Activated T-helper 1 cell treated with Interleukin-2 at 50 U/mL for 16 hours (primary cell): ENCODE results near the gene AGA.

ENCODE experiments used
- DNase-seq: peaks from one replicate; pipeline ENCODE4 v3.0.0-alpha.2; 2020; ENCODE audit warnings: low read depth

Gene AGA

GRCh38 chr4:177446586-177446985 is 4.3 kb upstream of the AGA start:
- DNase-seq, result no peak

- no peak for DNase-seq
Measured at GRCh38 chr4:177444911-177445736, 2.9 kb upstream of the AGA start.

GRCh38 chr4:177441061-177441802 is 1.0 kb downstream of the AGA start:
- DNase-seq, result no peak

- no peak for DNase-seq
Measured at GRCh38 chr4:177436456-177436855, 5.8 kb downstream of the AGA start.

GRCh38 chr4:177434667-177435066 is 7.6 kb downstream of the AGA start:
- no peak for DNase-seq

- no peak for DNase-seq
Measured at GRCh38 chr4:177427192-177427591, 15.0 kb downstream of the AGA start.

- no peak for DNase-seq
Measured at GRCh38 chr4:177419434-177419833, 22.8 kb downstream of the AGA start.

GRCh38 chr4:177413656-177414055 is 28.6 kb downstream of the AGA start:
- DNase-seq, result no peak

GRCh38 chr4:177413076-177413475 is 29.2 kb downstream of the AGA start:
- no peak for DNase-seq

- no peak for DNase-seq
Measured at GRCh38 chr4:177411996-177412395, 30.2 kb downstream of the AGA start.

GRCh38 chr4:177410566-177410965 is 31.7 kb downstream of the AGA start:
- no peak for DNase-seq

- no peak for DNase-seq
Measured at GRCh38 chr4:177408023-177408422, 34.2 kb downstream of the AGA start.

GRCh38 chr4:177405508-177405907 is 36.7 kb downstream of the AGA start:
- DNase-seq, result no peak

- DNase-seq, result no peak
Measured at GRCh38 chr4:177404986-177405385, 37.3 kb downstream of the AGA start.

GRCh38 chr4:177404342-177404741 is 37.9 kb downstream of the AGA start:
- no peak for DNase-seq

GRCh38 chr4:177403746-177404145 is 38.5 kb downstream of the AGA start:
- no peak for DNase-seq

GRCh38 chr4:177401658-177402273 is 40.5 kb downstream of the AGA start:
- no peak for DNase-seq

- no peak for DNase-seq
Measured at GRCh38 chr4:177400030-177400429, 42.2 kb downstream of the AGA start.

- DNase-seq, result no peak
Measured at GRCh38 chr4:177396352-177396751, 45.9 kb downstream of the AGA start.

GRCh38 chr4:177393236-177393635 is 49.0 kb downstream of the AGA start:
- no peak for DNase-seq

GRCh38 chr4:177391953-177392352 is 50.3 kb downstream of the AGA start:
- DNase-seq, result no peak

- DNase-seq, result no peak
Measured at GRCh38 chr4:177391287-177391686, 51.0 kb downstream of the AGA start.

- no peak for DNase-seq
Measured at GRCh38 chr4:177386278-177386815, 55.9 kb downstream of the AGA start.
